GM23338 (cell line): ENCODE results near the gene NTM. TPM values are rescaled to one million over a fixed set of nuclear protein-coding genes. Genes with fewer than 3 reads are reported as not detected.
A peak's percentile ranks its signal among the peaks of the same experiment; 100 is the strongest.

ENCODE experiments used
- ATAC-seq: fragments of 200-7000 bp; cut with Tn5 transposase; 3 replicates; pipeline ENCODE4 v1.9.1; 2020
- DNase-seq: peaks from one replicate; pipeline ENCODE4 v3.0.0-alpha.2; 2015; ENCODE audit warnings: low spot score
- H2AFZ ChIP-seq: fragments of 200-600 bp; sonication (generic); 2 replicates; pipeline ENCODE4 v1.8.0; 2016; ENCODE audit warnings: antibody characterized with exemption, mild to moderate bottlenecking, moderate library complexity
- H3F3A ChIP-seq: fragments of 200-600 bp; sonication (generic); replicated peaks from 2 replicates; pipeline ENCODE4 v1.8.0; 2017; ENCODE audit warnings: antibody characterized with exemption, mixed run types, low read depth
- H3K27ac ChIP-seq: fragments of 200-600 bp; sonication (generic); 2 replicates; pipeline ENCODE4 v1.6.1; 2016; ENCODE audit warnings: low read depth
- H3K27me3 ChIP-seq: fragments of 200-600 bp; sonication (generic); 2 replicates; pipeline ENCODE4 v1.8.0; 2016; ENCODE audit warnings: mild to moderate bottlenecking, mixed run types, moderate library complexity; ENCODE audit not compliant: insufficient read depth
- H3K36me3 ChIP-seq: fragments of 200-600 bp; sonication (generic); 2 replicates; pipeline ENCODE4 v1.8.0; 2016; ENCODE audit warnings: mild to moderate bottlenecking; ENCODE audit not compliant: insufficient read depth
- H3K4me1 ChIP-seq: fragments of 200-600 bp; sonication (generic); 2 replicates; pipeline ENCODE4 v1.8.0; 2016; ENCODE audit warnings: mild to moderate bottlenecking, moderate library complexity; ENCODE audit not compliant: insufficient read depth
- H3K4me2 ChIP-seq: fragments of 200-600 bp; sonication (generic); 2 replicates; pipeline ENCODE4 v1.7.1; 2017; ENCODE audit warnings: mixed run types
- H3K4me3 ChIP-seq: fragments of 200-600 bp; sonication (generic); 2 replicates; pipeline ENCODE4 v1.6.1; 2016; ENCODE audit warnings: mixed run types
- H3K79me2 ChIP-seq: fragments of 200-600 bp; sonication (generic); replicated peaks from 2 replicates; pipeline ENCODE4 v1.8.0; 2017; ENCODE audit warnings: mild to moderate bottlenecking; ENCODE audit not compliant: insufficient read depth
- H3K9me2 ChIP-seq: fragments of 200-600 bp; sonication (generic); 2 replicates; pipeline ENCODE4 v1.8.0; 2017; ENCODE audit not compliant: insufficient read depth
- H4K20me1 ChIP-seq: fragments of 200-600 bp; sonication (generic); replicated peaks from 2 replicates; pipeline ENCODE4 v1.8.0; 2017; ENCODE audit warnings: mild to moderate bottlenecking; ENCODE audit not compliant: insufficient read depth
- H3K27ac Mint-ChIP-seq: 2 replicates; pipeline ENCODE4 v1.8.0; 2020; ENCODE audit warnings: inconsistent platforms, mild to moderate bottlenecking, moderate library complexity, mixed read lengths
- H3K27me3 Mint-ChIP-seq: 3 replicates; pipeline ENCODE4 v1.8.0; 2022; ENCODE audit warnings: low read depth, mild to moderate bottlenecking, moderate library complexity, mixed read lengths, inconsistent platforms; ENCODE audit not compliant: insufficient read depth, poor library complexity
- H3K36me3 Mint-ChIP-seq: 3 replicates; pipeline ENCODE4 v1.8.0; 2021; ENCODE audit warnings: low read depth, mild to moderate bottlenecking, inconsistent platforms, moderate library complexity, mixed read lengths
- H3K4me1 Mint-ChIP-seq: 3 replicates; pipeline ENCODE4 v1.8.0; 2020; ENCODE audit warnings: mild to moderate bottlenecking, inconsistent platforms, mixed read lengths
- H3K4me3 Mint-ChIP-seq: 3 replicates; pipeline ENCODE4 v1.8.0; 2021; ENCODE audit warnings: moderate library complexity, mild to moderate bottlenecking, inconsistent platforms, mixed read lengths
- H3K9me3 Mint-ChIP-seq: 3 replicates; pipeline ENCODE4 v1.8.0; 2020; ENCODE audit warnings: moderate library complexity, mild to moderate bottlenecking, inconsistent platforms, mixed read lengths
- CREB1 ChIP-seq: fragments of 250-450 bp; sonication (Bioruptor Pico); IDR thresholded peaks from 2 replicates; pipeline ENCODE4 v1.5.0; 2020; ENCODE audit warnings: low read depth, mild to moderate bottlenecking, moderate library complexity
- EZH2phosphoT487 ChIP-seq: fragments of 200-600 bp; sonication (generic); IDR thresholded peaks from one replicate; pipeline ENCODE4 v1.8.1; 2018; ENCODE audit warnings: antibody characterized with exemption; ENCODE audit not compliant: unreplicated experiment
- ZNF331 ChIP-seq: fragments of 250-450 bp; sonication (Bioruptor Pico); IDR thresholded peaks from 2 replicates; pipeline ENCODE4 v1.5.0; 2020; ENCODE audit warnings: low read depth, mild to moderate bottlenecking, moderate library complexity
- polyA plus RNA-seq: library from polyadenylated mRNA; unstranded; fragments of >200 nt; fragmentation: Nextera tagmentation; extraction: Ambion mirVana; gene quantifications from 2 replicates; pipeline ENCODE4 v1.2.1, GENCODE V29; 2016
- total RNA-seq: library from RNA; depleted of rRNA; stranded (reverse); fragments of >200 nt; shearing (Covaris generic); gene quantifications from 2 replicates; pipeline ENCODE4 v1.2.3, GENCODE V29; 2014
- TF ChIP-seq, protein P1 (sequence below): fragments of 250-450 bp; sonication (Bioruptor Pico); IDR thresholded peaks from 2 replicates; pipeline ENCODE4 v1.5.0; 2020; ENCODE audit warnings: mild to moderate bottlenecking, moderate library complexity
- TF ChIP-seq, protein P2 (sequence below): IDR thresholded peaks from one replicate; pipeline ENCODE4 v1.6.1; 2018; ENCODE audit warnings: antibody characterized with exemption; ENCODE audit not compliant: unreplicated experiment
- TF ChIP-seq, protein P3 (sequence below), 2 experiments: fragments of 200-600 bp in 1 of 2; sonication (generic) in 1 of 2; conservative IDR thresholded peaks; 2 replicates each; pipeline versions ENCODE4 v1.5.1 to v1.6.1; 2016 to 2017; ENCODE audit warnings: antibody characterized with exemption in 2 of 2, low read depth in 2 of 2, mild to moderate bottlenecking in 2 of 2, moderate library complexity in 1 of 2

NTM gene
- total and polyA plus RNA-seq, 2 experiments from 2014 or later = 10.6 to 14.6 TPM

DNA sequence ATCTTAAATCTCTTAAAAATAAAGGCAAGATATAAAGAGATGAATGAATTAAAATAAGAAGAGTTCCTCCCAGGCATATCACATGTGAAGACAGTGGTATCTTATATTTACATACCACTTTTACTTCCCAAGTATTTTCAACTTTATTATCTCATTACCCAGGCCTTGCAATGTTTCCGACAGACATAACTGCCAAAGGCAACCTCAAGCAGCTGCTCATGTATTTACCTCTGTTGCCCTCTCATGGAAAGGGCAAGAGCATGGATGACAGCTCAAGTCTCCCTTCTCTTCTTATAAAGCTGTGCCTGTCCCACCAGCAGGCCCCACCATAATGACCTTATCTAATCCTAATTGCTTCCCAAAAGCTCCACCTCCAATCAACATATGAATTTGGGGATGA is 894.2 kb downstream of the NTM start:
- no peak overlapping the region for H3K27ac Mint-ChIP-seq
- H3K4me1 ChIP-seq = peaks cover 3% of the 10 kb centered on the region; the same call in 1 of the 2 replicates
- no peaks in the 10 kb centered on the region for H3K9me3 Mint-ChIP-seq
- H3F3A ChIP-seq = no peaks in the 10 kb centered on the region
- no peaks in the 10 kb centered on the region for H4K20me1 ChIP-seq
- no peaks in the 10 kb centered on the region for H3K79me2 ChIP-seq
- no peak overlapping the region for H2AFZ ChIP-seq
- H3K27me3 Mint-ChIP-seq = peaks cover 3% of the 10 kb centered on the region
- H3K4me3 Mint-ChIP-seq = no peak overlapping the region
- no peaks in the 10 kb centered on the region for H3K36me3 ChIP-seq
- TF ChIP-seq, protein P1, sequence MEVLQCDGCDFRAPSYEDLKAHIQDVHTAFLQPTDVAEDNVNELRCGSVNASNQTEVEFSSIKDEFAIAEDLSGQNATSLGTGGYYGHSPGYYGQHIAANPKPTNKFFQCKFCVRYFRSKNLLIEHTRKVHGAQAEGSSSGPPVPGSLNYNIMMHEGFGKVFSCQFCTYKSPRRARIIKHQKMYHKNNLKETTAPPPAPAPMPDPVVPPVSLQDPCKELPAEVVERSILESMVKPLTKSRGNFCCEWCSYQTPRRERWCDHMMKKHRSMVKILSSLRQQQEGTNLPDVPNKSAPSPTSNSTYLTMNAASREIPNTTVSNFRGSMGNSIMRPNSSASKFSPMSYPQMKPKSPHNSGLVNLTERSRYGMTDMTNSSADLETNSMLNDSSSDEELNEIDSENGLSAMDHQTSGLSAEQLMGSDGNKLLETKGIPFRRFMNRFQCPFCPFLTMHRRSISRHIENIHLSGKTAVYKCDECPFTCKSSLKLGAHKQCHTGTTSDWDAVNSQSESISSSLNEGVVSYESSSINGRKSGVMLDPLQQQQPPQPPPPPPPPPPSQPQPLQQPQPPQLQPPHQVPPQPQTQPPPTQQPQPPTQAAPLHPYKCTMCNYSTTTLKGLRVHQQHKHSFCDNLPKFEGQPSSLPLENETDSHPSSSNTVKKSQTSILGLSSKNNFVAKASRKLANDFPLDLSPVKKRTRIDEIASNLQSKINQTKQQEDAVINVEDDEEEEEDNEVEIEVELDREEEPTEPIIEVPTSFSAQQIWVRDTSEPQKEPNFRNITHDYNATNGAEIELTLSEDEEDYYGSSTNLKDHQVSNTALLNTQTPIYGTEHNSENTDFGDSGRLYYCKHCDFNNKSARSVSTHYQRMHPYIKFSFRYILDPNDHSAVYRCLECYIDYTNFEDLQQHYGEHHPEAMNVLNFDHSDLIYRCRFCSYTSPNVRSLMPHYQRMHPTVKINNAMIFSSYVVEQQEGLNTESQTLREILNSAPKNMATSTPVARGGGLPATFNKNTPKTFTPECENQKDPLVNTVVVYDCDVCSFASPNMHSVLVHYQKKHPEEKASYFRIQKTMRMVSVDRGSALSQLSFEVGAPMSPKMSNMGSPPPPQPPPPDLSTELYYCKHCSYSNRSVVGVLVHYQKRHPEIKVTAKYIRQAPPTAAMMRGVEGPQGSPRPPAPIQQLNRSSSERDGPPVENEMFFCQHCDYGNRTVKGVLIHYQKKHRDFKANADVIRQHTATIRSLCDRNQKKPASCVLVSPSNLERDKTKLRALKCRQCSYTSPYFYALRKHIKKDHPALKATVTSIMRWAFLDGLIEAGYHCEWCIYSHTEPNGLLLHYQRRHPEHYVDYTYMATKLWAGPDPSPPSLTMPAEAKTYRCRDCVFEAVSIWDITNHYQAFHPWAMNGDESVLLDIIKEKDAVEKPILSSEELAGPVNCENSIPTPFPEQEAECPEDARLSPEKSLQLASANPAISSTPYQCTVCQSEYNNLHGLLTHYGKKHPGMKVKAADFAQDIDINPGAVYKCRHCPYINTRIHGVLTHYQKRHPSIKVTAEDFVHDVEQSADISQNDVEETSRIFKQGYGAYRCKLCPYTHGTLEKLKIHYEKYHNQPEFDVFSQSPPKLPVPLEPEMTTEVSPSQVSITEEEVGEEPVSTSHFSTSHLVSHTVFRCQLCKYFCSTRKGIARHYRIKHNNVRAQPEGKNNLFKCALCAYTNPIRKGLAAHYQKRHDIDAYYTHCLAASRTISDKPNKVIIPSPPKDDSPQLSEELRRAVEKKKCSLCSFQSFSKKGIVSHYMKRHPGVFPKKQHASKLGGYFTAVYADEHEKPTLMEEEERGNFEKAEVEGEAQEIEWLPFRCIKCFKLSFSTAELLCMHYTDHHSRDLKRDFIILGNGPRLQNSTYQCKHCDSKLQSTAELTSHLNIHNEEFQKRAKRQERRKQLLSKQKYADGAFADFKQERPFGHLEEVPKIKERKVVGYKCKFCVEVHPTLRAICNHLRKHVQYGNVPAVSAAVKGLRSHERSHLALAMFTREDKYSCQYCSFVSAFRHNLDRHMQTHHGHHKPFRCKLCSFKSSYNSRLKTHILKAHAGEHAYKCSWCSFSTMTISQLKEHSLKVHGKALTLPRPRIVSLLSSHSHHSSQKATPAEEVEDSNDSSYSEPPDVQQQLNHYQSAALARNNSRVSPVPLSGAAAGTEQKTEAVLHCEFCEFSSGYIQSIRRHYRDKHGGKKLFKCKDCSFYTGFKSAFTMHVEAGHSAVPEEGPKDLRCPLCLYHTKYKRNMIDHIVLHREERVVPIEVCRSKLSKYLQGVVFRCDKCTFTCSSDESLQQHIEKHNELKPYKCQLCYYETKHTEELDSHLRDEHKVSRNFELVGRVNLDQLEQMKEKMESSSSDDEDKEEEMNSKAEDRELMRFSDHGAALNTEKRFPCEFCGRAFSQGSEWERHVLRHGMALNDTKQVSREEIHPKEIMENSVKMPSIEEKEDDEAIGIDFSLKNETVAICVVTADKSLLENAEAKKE = no peak
- TF ChIP-seq, protein P2, sequence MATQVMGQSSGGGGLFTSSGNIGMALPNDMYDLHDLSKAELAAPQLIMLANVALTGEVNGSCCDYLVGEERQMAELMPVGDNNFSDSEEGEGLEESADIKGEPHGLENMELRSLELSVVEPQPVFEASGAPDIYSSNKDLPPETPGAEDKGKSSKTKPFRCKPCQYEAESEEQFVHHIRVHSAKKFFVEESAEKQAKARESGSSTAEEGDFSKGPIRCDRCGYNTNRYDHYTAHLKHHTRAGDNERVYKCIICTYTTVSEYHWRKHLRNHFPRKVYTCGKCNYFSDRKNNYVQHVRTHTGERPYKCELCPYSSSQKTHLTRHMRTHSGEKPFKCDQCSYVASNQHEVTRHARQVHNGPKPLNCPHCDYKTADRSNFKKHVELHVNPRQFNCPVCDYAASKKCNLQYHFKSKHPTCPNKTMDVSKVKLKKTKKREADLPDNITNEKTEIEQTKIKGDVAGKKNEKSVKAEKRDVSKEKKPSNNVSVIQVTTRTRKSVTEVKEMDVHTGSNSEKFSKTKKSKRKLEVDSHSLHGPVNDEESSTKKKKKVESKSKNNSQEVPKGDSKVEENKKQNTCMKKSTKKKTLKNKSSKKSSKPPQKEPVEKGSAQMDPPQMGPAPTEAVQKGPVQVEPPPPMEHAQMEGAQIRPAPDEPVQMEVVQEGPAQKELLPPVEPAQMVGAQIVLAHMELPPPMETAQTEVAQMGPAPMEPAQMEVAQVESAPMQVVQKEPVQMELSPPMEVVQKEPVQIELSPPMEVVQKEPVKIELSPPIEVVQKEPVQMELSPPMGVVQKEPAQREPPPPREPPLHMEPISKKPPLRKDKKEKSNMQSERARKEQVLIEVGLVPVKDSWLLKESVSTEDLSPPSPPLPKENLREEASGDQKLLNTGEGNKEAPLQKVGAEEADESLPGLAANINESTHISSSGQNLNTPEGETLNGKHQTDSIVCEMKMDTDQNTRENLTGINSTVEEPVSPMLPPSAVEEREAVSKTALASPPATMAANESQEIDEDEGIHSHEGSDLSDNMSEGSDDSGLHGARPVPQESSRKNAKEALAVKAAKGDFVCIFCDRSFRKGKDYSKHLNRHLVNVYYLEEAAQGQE = no peak
- TF ChIP-seq EZH2phosphoT487 (no peak), CREB1 (CRISPR knock-in tag) (no peak), ZNF331 (CRISPR knock-in tag) (no peak)
- TF ChIP-seq, protein P3, sequence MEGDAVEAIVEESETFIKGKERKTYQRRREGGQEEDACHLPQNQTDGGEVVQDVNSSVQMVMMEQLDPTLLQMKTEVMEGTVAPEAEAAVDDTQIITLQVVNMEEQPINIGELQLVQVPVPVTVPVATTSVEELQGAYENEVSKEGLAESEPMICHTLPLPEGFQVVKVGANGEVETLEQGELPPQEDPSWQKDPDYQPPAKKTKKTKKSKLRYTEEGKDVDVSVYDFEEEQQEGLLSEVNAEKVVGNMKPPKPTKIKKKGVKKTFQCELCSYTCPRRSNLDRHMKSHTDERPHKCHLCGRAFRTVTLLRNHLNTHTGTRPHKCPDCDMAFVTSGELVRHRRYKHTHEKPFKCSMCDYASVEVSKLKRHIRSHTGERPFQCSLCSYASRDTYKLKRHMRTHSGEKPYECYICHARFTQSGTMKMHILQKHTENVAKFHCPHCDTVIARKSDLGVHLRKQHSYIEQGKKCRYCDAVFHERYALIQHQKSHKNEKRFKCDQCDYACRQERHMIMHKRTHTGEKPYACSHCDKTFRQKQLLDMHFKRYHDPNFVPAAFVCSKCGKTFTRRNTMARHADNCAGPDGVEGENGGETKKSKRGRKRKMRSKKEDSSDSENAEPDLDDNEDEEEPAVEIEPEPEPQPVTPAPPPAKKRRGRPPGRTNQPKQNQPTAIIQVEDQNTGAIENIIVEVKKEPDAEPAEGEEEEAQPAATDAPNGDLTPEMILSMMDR (conservative IDR thresholded peaks at IDR 0.05; ENCODE audit: low read depth in 2 of 2) = 0 out of 4 replicates have a peak, but pooled peaks of 1 of the 2 experiments have one; percentile 11
- H3K9me2 ChIP-seq = no peaks in the 10 kb centered on the region; the same call in 1 of the 2 replicates
- H3K27ac ChIP-seq = no peak overlapping the region
- ATAC-seq (no peak), DNase-seq (no peak)
- no peaks in the 10 kb centered on the region for H3K27me3 ChIP-seq
- peaks cover 6% of the 10 kb centered on the region; the same call in 2 of the 3 replicates for H3K4me1 Mint-ChIP-seq
- H3K4me2 ChIP-seq = no peak overlapping the region
- H3K36me3 Mint-ChIP-seq = no peaks in the 10 kb centered on the region
- no peak overlapping the region for H3K4me3 ChIP-seq
